ENCODE results near the gene WSCD2.

DNA sequence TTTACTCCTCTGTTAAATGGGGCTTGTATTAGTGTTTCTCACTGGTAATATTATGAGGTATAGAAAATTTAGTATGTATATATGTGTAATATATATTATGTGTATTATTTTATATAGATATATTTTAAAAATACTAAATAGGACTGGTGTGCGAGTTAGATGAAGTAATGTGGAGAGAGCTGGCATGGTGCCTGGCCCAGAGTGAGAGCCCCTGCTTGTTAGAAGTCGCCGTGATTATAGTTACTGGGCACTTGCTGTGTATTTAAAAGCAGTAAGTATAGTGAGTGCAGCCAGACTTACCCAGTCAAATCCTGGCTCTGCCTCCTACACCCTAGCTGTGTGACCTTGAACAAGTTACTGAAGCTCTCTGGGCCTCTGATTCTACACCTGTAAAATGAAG lies 48.0 kb downstream of the WSCD2 start:
- TF ChIP-seq EZH2 (optimal IDR thresholded peaks at IDR 0.05; ENCODE audit: low read depth, low read length) = no peak
- TF ChIP-seq, protein P1, sequence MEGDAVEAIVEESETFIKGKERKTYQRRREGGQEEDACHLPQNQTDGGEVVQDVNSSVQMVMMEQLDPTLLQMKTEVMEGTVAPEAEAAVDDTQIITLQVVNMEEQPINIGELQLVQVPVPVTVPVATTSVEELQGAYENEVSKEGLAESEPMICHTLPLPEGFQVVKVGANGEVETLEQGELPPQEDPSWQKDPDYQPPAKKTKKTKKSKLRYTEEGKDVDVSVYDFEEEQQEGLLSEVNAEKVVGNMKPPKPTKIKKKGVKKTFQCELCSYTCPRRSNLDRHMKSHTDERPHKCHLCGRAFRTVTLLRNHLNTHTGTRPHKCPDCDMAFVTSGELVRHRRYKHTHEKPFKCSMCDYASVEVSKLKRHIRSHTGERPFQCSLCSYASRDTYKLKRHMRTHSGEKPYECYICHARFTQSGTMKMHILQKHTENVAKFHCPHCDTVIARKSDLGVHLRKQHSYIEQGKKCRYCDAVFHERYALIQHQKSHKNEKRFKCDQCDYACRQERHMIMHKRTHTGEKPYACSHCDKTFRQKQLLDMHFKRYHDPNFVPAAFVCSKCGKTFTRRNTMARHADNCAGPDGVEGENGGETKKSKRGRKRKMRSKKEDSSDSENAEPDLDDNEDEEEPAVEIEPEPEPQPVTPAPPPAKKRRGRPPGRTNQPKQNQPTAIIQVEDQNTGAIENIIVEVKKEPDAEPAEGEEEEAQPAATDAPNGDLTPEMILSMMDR (IDR thresholded peaks at IDR 0.05; ENCODE audit: low read length) = no peak
